Type B pancreatic cell (in vitro differentiated cells): ENCODE measurements around the gene SOCS1. TPM values are rescaled to one million over a fixed set of nuclear protein-coding genes. Genes with fewer than 3 reads are reported as not detected.

Experiments
- DNase-seq: peaks from one replicate; pipeline ENCODE4 v3.0.0; 2021; ENCODE audit warnings: mixed read lengths; ENCODE audit not compliant: unreplicated experiment; ENCODE audit errors: extremely low spot score
- H3K27ac Mint-ChIP-seq: 2 replicates; pipeline ENCODE4 v1.8.0; 2021; ENCODE audit warnings: mild to moderate bottlenecking, mixed read lengths
- H3K27me3 Mint-ChIP-seq: 2 replicates; pipeline ENCODE4 v1.8.0; 2021; ENCODE audit warnings: mixed read lengths
- H3K36me3 Mint-ChIP-seq: 2 replicates; pipeline ENCODE4 v1.8.0; 2021; ENCODE audit warnings: mixed read lengths
- H3K4me1 Mint-ChIP-seq: one replicate; pipeline ENCODE4 v1.8.0; 2021; ENCODE audit warnings: mixed read lengths; ENCODE audit not compliant: unreplicated experiment
- H3K4me3 Mint-ChIP-seq: 2 replicates; pipeline ENCODE4 v1.8.0; 2021; ENCODE audit warnings: mild to moderate bottlenecking, mixed read lengths
- H3K9me3 Mint-ChIP-seq: 2 replicates; pipeline ENCODE4 v1.8.0; 2021; ENCODE audit warnings: mixed read lengths
- CTCF ChIP-seq: fragments of 200-600 bp; sonication (generic); conservative IDR thresholded peaks from 2 replicates; pipeline ENCODE4 v1.5.0; 2021; ENCODE audit warnings: antibody characterized with exemption, mild to moderate bottlenecking
- total RNA-seq: library from RNA; stranded (reverse); gene quantifications from 2 replicates; pipeline ENCODE4 v1.2.1, GENCODE V29; 2021; ENCODE audit warnings: low replicate concordance

The SOCS1 gene
- total RNA-seq, 1 donor from 2014 or later = 14.5 TPM

DNA sequence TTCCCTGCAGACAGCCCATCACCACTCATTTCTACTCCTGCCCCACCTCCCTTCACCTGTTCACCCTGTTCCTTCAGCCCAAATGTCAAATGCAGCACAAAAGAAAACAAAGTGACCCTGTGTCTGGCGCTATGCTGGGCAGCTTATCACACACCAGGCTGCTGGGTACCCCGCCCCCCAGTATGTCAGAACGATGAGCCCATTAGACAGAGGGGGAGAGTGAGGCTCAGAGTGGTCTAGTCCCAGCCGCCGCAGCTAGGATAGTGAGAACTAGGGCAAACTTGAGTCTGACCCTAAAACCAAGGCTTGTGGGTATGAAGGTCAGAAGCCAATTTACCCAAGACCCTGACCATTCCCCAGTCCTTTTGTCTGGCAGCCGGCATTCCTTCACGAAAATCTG, 9.1 kb upstream of the SOCS1 start:
- Mint-ChIP-seq H3K36me3 (no peaks in the 10 kb centered on the region), H3K4me3 (no peak overlapping the region), H3K9me3 (no peaks in the 10 kb centered on the region), H3K4me1 (peaks cover 4% of the 10 kb centered on the region), H3K27me3 (no peaks in the 10 kb centered on the region), H3K27ac (no peak overlapping the region)
- DNase-seq = no peak
- no peak for TF ChIP-seq CTCF

DNA sequence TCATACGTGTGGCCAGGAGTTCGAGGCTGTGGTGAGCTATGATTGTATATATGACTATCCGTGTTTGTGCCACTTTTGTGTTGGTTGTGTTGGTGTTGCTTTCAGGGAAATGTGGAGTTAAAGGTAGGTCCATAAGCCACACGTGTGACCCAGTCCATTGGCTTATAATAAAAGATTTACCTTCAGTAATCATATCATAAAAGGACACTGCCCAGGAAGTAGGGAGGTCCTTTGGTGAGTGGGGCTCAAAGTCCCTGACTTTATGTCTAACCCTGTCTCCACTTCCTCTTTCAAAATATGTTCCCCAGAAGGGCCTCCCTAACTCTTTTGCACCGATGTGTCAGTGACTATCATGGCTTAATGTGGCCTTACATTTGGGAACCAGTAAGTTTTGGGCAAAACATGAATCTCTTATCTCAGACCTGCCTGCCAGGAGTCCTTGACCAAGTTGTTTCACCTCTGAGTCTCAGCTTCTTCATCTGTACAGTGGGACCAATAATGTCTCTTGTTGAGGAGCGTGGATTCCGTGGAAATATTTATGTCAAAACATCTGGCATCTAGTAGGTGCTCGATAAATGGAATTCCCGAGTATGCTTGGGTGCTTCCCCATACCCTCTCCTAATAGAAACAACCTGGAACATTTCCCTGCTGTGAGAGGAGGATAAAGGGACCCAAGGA, 8.3 kb upstream of the SOCS1 start:
- no peak overlapping the region for H3K4me3 Mint-ChIP-seq
- H3K9me3 Mint-ChIP-seq = no peaks in the 10 kb centered on the region
- H3K4me1 Mint-ChIP-seq = peaks cover 4% of the 10 kb centered on the region
- no peaks in the 10 kb centered on the region for H3K36me3 Mint-ChIP-seq
- H3K27me3 Mint-ChIP-seq = no peaks in the 10 kb centered on the region
- TF ChIP-seq CTCF = no peak
- no peak for DNase-seq
- peak overlapping the region; percentile 1 for H3K27ac Mint-ChIP-seq

- no peaks in the 10 kb centered on the region for H3K36me3 Mint-ChIP-seq
- peaks cover 4% of the 10 kb centered on the region for H3K4me1 Mint-ChIP-seq
- no peaks in the 10 kb centered on the region for H3K9me3 Mint-ChIP-seq
- H3K27ac Mint-ChIP-seq = peak overlapping the region; percentile 1
- no peak for TF ChIP-seq CTCF
- H3K27me3 Mint-ChIP-seq = no peaks in the 10 kb centered on the region
- DNase-seq = no peak
- no peak overlapping the region for H3K4me3 Mint-ChIP-seq
Measured at GRCh38 chr16:11263737-11264136, 7.7 kb upstream of the SOCS1 start.

GRCh38 chr16:11262915-11263314, 6.9 kb upstream of the SOCS1 start:
- DNase-seq = no peak
- H3K27ac Mint-ChIP-seq = peak overlapping the region; percentile 1
- H3K4me3 Mint-ChIP-seq = no peak overlapping the region
- peaks cover 4% of the 10 kb centered on the region for H3K4me1 Mint-ChIP-seq
- no peaks in the 10 kb centered on the region for H3K27me3 Mint-ChIP-seq
- no peaks in the 10 kb centered on the region for H3K9me3 Mint-ChIP-seq
- TF ChIP-seq CTCF = no peak
- H3K36me3 Mint-ChIP-seq = no peaks in the 10 kb centered on the region

DNA sequence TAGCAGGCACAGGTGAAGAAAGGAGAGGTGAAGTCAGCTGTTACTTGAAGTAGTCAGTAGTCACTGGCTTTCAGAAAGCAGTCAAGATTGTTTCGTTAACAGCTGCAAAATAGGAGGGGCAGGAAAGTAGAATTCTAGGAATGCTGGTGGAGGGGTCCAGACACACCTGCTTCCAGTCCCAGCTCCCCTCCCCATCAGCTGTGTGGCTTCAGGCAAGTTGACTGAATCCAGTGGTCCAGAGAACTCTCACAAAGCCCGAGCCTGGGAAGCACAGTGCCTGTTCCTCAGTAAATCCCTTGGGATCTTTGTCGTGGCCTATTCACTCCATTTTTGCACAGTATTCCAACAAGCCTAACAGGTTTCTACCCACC, 4.6 kb upstream of the SOCS1 start:
- Mint-ChIP-seq H3K4me1 (peaks cover 11% of the 10 kb centered on the region), H3K4me3 (peak overlapping the region; percentile 50), H3K27ac (peak overlapping the region; percentile 96), H3K9me3 (no peaks in the 10 kb centered on the region), H3K36me3 (no peaks in the 10 kb centered on the region), H3K27me3 (no peaks in the 10 kb centered on the region)
- no peak for TF ChIP-seq CTCF
- no peak for DNase-seq
